Stomach (tissue), 4 donors: Measurements from ENCODE around the gene DUSP19.

ENCODE experiments used
- POLR2A ChIP-seq, 4 donors: fragments of 450-650 bp; IDR thresholded peaks; one replicate each; pipeline ENCODE4 v1.6.1; 2016; ENCODE audit warnings: antibody characterized with exemption in 4 of 4, control low read depth in 2 of 4, mild to moderate bottlenecking in 1 of 4, moderate library complexity in 1 of 4
- TF ChIP-seq, protein P1 (sequence below), 7 experiments: fragments of 450-650 bp in 4 of 7; fragments of 200-600 bp in 3 of 7; sonication (generic) in 3 of 7; IDR thresholded peaks; one replicate each; pipeline ENCODE4 v1.5.1; 2016 to 2019; ENCODE audit warnings: antibody characterized with exemption in 7 of 7, control low read depth in 2 of 7, mild to moderate bottlenecking in 1 of 7

DNA sequence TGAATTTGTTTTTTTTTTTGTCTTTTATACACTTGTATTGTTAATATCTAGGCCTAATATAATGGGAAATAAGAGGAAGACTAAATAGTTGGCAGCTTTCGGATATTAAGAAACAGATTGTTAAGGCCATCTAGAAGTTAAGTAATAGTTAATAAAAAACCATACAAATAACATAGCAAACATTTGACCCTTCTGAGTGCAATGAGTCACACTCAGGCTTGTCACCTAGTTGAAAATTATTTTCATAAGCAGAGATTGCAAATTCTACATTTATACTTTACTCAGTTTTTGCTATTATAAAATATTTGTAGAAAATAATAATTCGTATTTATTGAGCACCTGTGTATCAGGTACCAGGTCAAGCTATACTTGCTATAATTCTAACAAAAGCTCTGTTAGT, 48.1 kb downstream of the DUSP19 start:
- TF ChIP-seq, protein P1, sequence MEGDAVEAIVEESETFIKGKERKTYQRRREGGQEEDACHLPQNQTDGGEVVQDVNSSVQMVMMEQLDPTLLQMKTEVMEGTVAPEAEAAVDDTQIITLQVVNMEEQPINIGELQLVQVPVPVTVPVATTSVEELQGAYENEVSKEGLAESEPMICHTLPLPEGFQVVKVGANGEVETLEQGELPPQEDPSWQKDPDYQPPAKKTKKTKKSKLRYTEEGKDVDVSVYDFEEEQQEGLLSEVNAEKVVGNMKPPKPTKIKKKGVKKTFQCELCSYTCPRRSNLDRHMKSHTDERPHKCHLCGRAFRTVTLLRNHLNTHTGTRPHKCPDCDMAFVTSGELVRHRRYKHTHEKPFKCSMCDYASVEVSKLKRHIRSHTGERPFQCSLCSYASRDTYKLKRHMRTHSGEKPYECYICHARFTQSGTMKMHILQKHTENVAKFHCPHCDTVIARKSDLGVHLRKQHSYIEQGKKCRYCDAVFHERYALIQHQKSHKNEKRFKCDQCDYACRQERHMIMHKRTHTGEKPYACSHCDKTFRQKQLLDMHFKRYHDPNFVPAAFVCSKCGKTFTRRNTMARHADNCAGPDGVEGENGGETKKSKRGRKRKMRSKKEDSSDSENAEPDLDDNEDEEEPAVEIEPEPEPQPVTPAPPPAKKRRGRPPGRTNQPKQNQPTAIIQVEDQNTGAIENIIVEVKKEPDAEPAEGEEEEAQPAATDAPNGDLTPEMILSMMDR (IDR thresholded peaks at IDR 0.05), result no peak
- no peak for TF ChIP-seq POLR2A (IDR thresholded peaks at IDR 0.05)
